HG02885 (cell line): ENCODE results near the gene GREB1.

Experiments
- ATAC-seq: cut with Tn5 transposase; IDR thresholded peaks from one replicate; pipeline ENCODE4 v1.9.1; 2021; ENCODE audit warnings: mild to moderate bottlenecking; ENCODE audit not compliant: unreplicated experiment, poor library complexity

Gene GREB1

DNA sequence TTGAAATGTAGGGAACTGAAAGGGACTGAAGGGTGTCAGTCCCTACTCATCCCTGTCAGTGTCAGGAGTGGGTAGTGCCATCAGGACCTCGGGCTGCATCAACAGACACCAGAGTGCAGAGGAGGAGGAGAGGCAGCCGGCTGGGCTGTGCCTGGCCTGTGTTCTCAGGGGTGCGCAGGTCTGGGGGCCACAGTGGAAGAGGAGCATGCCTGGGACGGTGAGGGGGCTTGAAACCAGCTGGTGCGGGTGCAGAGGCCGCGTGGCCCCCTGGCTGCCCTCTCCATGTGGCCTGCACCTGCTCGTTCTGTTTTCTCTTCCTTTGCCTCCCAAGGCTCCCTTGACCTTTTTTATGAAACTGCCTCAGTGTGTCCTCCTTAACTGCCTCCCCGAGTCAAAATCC is 94.8 kb downstream of the GREB1 start:
- no peak for ATAC-seq

DNA sequence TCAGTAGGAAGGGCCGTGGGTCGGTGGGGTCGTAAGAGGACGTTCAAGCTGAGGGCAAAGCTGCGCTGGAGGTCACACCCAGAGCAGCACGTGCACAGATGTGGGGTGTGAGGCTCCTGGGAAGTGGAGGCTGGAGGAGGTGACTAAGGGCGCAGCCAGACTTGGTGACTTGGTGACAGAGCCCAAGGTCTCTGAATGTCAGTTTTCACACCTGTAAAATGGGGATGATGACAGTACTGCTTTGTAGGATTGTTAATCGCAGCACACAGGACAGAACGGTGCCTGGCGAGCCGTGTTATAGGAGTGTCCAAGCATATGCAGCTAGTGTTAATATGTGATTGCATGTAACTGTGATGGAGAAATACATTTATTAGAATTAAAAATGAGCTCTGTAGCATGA is 95.4 kb downstream of the GREB1 start:
- no peak for ATAC-seq

DNA sequence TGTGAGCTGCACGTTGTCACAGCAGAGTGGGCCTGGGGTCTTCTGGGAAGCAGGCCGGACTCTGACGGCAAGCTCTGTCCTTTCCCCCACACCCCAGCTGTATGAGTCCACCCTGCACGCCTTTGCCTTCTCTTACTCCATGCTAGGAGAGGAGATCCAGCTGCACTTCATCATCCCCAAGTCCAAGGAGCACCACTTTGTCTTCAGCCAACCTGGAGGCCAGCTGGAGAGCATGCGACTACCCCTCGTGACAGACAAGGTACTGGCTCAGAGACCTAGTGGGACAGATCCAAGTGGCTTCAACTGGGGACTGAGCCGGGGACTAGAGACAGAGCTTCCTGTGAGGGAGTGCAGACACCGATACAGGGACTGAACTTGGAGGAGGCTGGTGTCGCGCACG is 96.0 kb downstream of the GREB1 start:
- ATAC-seq, result no peak

GRCh38 chr2:11630855-11631254 is 97.0 kb downstream of the GREB1 start:
- ATAC-seq, result no peak

DNA sequence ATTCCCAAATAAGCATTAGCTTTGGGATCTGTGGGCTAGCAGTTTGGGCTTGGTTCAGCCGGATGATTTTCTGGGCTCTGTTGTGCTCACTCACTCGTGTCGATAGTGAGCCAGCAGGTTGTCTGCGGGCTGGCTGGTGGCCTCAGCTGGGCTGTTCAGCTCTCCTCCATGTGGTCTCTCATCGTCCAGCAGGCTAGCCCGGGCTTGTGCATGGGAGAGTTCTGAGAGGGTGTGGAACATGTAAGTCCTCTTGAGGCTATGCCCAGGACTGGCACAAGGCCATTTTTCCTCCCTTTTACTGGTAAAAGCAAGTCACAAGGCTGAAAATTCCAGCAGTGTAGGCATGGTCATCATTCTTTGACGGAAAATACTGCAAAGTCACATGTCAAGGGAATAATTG is 97.6 kb downstream of the GREB1 start:
- ATAC-seq, result no peak

DNA sequence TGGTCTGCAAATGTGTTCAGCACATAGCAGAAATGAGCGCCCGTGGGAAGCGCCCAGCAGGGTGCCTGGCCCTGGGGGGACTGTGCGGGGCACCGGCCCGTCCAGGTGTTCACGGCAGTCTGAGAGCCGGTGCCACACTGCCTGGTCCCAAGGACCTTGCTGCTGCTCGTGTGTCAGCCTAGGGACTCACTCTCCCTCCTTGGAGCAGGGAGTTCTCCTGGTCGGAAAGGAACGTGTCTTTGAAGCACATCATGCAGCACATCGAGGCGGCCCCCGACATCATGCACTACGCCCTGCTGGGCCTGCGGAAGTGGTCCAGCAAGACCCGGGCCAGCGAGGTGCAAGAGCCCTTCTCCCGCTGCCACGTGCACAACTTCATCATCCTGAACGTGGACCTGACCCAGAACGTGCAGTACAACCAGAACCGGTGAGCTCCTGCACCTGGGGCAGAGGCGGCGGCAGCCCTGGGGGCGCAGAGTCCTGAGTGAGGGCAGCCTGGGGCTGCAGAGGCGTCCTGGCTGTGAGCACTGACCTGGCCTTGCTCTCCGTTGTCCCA is 100.2 kb downstream of the GREB1 start:
- ATAC-seq, result no peak

GRCh38 chr2:11634584-11634983 is 100.7 kb downstream of the GREB1 start:
- no peak for ATAC-seq

GRCh38 chr2:11635141-11635540 is 101.3 kb downstream of the GREB1 start:
- ATAC-seq, result no peak

- ATAC-seq, result no peak
Observed at GRCh38 chr2:11636593-11637295, 102.9 kb downstream of the GREB1 start.

GRCh38 chr2:11637546-11637945 is 103.7 kb downstream of the GREB1 start:
- no peak for ATAC-seq

GRCh38 chr2:11639503-11639902 is 105.7 kb downstream of the GREB1 start:
- ATAC-seq, result no peak

GRCh38 chr2:11640132-11640531 is 106.3 kb downstream of the GREB1 start:
- no peak for ATAC-seq

GRCh38 chr2:11642972-11643371 is 109.1 kb downstream of the GREB1 start:
- no peak for ATAC-seq

GRCh38 chr2:11644293-11644692 is 110.4 kb downstream of the GREB1 start:
- ATAC-seq, result no peak

- ATAC-seq, result no peak
Observed at GRCh38 chr2:11646530-11646929, 112.7 kb downstream of the GREB1 start.

DNA sequence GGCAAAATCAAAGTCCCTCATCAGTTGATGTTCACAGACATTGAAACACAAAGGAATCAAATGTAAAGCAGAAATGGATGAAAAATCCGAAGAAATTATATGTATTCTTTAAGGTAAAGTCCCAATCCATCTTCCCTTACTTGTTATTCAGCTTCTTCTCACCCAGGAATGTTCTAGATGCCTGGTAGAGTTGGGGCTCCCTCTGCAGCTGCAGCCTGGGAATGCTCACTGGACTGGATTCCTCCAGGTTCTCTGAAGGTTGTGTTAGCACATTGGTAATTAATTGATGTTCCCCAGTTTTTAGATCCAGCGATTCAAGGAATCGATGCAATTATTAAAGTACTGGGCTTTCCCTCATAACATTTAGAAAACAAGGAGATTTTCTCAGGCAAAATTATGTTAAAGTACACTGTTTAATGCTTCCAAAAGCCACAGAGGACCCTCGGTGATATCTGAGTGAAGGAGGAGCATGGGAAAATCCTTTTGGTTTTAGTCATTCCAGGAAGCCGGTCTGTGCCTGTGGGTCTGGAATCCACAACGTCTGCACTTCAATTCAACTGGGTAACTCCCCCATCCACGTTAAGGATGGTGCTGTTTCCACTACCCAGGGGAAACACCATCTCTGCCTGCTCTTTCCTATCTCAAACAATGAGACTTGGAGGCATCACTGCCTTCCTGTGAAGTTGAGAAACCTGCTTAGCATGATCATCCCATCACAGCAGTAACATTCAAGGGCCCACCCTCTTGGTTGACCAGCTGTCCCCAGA is 114.2 kb downstream of the GREB1 start:
- ATAC-seq, result no peak

- ATAC-seq, result no peak
Observed at GRCh38 chr2:11649093-11649492, 115.2 kb downstream of the GREB1 start.

GRCh38 chr2:11651856-11652548 is 118.2 kb downstream of the GREB1 start:
- no peak for ATAC-seq

DNA sequence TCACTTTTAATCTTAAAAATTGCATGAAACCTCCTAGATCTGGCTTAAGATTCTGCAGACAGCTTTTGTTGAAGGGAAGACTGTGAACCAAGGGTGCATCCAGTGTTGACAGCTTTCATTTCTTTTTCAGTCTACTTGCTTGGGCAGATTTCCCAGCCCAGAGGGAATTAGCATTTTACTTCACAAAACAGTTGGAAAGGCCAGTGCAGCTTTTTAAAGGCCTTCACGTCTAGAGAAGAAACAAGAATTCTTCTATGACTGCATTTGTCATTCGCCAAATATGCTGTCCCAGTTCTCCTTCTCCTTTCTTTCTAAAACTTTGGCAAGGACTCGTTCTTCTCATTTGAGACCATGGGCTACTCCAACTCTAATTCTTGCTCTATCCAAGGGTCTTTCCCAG is 118.7 kb downstream of the GREB1 start:
- ATAC-seq, result no peak

DNA sequence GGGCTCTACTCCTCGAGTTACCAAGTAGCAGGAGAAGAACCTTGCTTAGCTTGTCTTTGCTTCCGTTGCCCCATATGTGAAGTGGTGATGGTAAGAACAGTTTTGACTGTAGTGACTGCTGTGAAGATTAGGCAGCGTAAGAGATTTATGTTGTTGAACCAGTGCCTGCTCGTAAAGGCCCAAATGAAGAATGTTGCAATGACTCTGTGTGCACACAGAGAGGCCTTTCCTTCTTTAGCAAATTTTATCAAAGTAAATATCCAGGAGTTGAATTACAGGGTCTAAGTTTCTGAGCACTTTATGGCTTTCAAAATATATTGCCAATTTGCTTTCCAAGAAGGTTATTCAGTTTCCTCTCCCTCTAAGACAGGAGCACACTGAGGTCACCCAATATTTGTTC is 121.7 kb downstream of the GREB1 start:
- no peak for ATAC-seq

- no peak for ATAC-seq
Observed at GRCh38 chr2:11656252-11656651, 122.4 kb downstream of the GREB1 start.
